Astrocyte (in vitro differentiated cells and primary cell): ENCODE results near the gene TAAR8. TPM values are rescaled to one million over a fixed set of nuclear protein-coding genes. Genes with fewer than 3 reads are reported as not detected.

ENCODE experiments used
- DNase-seq: peaks from one replicate; pipeline ENCODE4 v3.0.0-alpha.2; 2010; ENCODE audit warnings: low read depth
- FAIRE-seq: peaks from 2 replicates; lab custom pipeline; 2011; peaks lifted over from hg19 to GRCh38; lab: Jason Lieb, UNC
- H2AFZ ChIP-seq: 2 replicates; pipeline ENCODE4 v1.6.0; 2012; ENCODE audit warnings: low read depth, low read length, inconsistent platforms
- H3K27ac ChIP-seq: 2 replicates; pipeline ENCODE4 v1.5.1; 2011; ENCODE audit warnings: low read depth, low read length, inconsistent platforms
- H3K27me3 ChIP-seq: 2 replicates; pipeline ENCODE4 v1.6.0; 2011; ENCODE audit warnings: low read length, inconsistent platforms; ENCODE audit not compliant: insufficient read depth
- H3K36me3 ChIP-seq: 2 replicates; pipeline ENCODE4 v1.5.1; 2011; ENCODE audit warnings: low read length, inconsistent platforms; ENCODE audit not compliant: insufficient read depth
- H3K4me1 ChIP-seq: 2 replicates; pipeline ENCODE4 v1.5.1; 2011; ENCODE audit warnings: low read length, inconsistent platforms; ENCODE audit not compliant: insufficient read depth
- H3K4me2 ChIP-seq: 2 replicates; pipeline ENCODE4 v1.6.0; 2012; ENCODE audit warnings: low read length, inconsistent platforms
- H3K4me3 ChIP-seq: 2 replicates; pipeline ENCODE4 v1.5.1; 2011; ENCODE audit warnings: low read depth, mild to moderate bottlenecking, low read length, inconsistent platforms; ENCODE audit not compliant: insufficient read depth
- H3K79me2 ChIP-seq: 2 replicates; pipeline ENCODE4 v1.6.0; 2012; ENCODE audit warnings: mild to moderate bottlenecking, low read length, inconsistent platforms; ENCODE audit not compliant: insufficient read depth
- H3K9ac ChIP-seq: 2 replicates; pipeline ENCODE4 v1.6.0; 2012; ENCODE audit warnings: mild to moderate bottlenecking, low read length, inconsistent platforms
- H3K9me3 ChIP-seq: 2 replicates; pipeline ENCODE4 v1.5.1; 2012; ENCODE audit warnings: low read depth, mild to moderate bottlenecking, low read length, inconsistent platforms; ENCODE audit not compliant: insufficient read depth
- H4K20me1 ChIP-seq: 2 replicates; pipeline ENCODE4 v1.6.0; 2012; ENCODE audit warnings: low read length, inconsistent platforms; ENCODE audit not compliant: insufficient read depth
- H3K27ac Mint-ChIP-seq: one replicate; pipeline ENCODE4 v1.8.0; 2021; ENCODE audit warnings: mild to moderate bottlenecking, mixed read lengths; ENCODE audit not compliant: unreplicated experiment
- H3K27me3 Mint-ChIP-seq: one replicate; pipeline ENCODE4 v1.8.0; 2021; ENCODE audit warnings: low read depth, mixed read lengths; ENCODE audit not compliant: unreplicated experiment
- H3K36me3 Mint-ChIP-seq: one replicate; pipeline ENCODE4 v1.8.0; 2021; ENCODE audit warnings: low read depth, mixed read lengths; ENCODE audit not compliant: unreplicated experiment
- H3K4me1 Mint-ChIP-seq: one replicate; pipeline ENCODE4 v1.8.0; 2021; ENCODE audit warnings: low read depth, mixed read lengths; ENCODE audit not compliant: unreplicated experiment
- H3K4me3 Mint-ChIP-seq: one replicate; pipeline ENCODE4 v1.8.0; 2021; ENCODE audit warnings: mild to moderate bottlenecking, moderate library complexity, mixed read lengths; ENCODE audit not compliant: unreplicated experiment
- H3K9me3 Mint-ChIP-seq: one replicate; pipeline ENCODE4 v1.8.0; 2021; ENCODE audit warnings: mild to moderate bottlenecking, mixed read lengths; ENCODE audit not compliant: unreplicated experiment
- EZH2 ChIP-seq: IDR thresholded peaks from 2 replicates; pipeline ENCODE4 v1.6.1; 2012; ENCODE audit warnings: mild to moderate bottlenecking, low read length, inconsistent platforms; ENCODE audit not compliant: insufficient read depth
- total RNA-seq: library from RNA; stranded (reverse); gene quantifications from 2 replicates; pipeline ENCODE4 v1.2.1, GENCODE V29; 2021
- TF ChIP-seq, protein P1 (sequence below): IDR thresholded peaks from 2 replicates; pipeline ENCODE4 v1.5.1; 2011; ENCODE audit warnings: low read depth, mild to moderate bottlenecking, inconsistent platforms, low read length, moderate library complexity; ENCODE audit not compliant: insufficient read depth

TAAR8 gene
- total RNA-seq, 1 donor from 2014 or later = not detected

GRCh38 chr6:132567566-132567965 lies 15.1 kb downstream of the TAAR8 start:
- Histone ChIP-seq H4K20me1 (no peaks in the 10 kb centered on the region), H3K4me1 (no peaks in the 10 kb centered on the region), H3K27me3 (peaks cover 3% of the 10 kb centered on the region), H3K9me3 (no peaks in the 10 kb centered on the region), H3K79me2 (no peaks in the 10 kb centered on the region), H3K4me2 (no peak overlapping the region), H3K9ac (no peak overlapping the region), H3K4me3 (no peak overlapping the region), H2AFZ (no peak overlapping the region), H3K27ac (no peak overlapping the region), H3K36me3 (no peaks in the 10 kb centered on the region)
- DNase-seq (no peak), FAIRE-seq (no peak)
- Mint-ChIP-seq H3K4me3 (no peak overlapping the region), H3K27me3 (peaks cover 3% of the 10 kb centered on the region), H3K4me1 (no peaks in the 10 kb centered on the region), H3K9me3 (no peaks in the 10 kb centered on the region), H3K27ac (no peak overlapping the region), H3K36me3 (no peaks in the 10 kb centered on the region)
- TF ChIP-seq, protein P1, sequence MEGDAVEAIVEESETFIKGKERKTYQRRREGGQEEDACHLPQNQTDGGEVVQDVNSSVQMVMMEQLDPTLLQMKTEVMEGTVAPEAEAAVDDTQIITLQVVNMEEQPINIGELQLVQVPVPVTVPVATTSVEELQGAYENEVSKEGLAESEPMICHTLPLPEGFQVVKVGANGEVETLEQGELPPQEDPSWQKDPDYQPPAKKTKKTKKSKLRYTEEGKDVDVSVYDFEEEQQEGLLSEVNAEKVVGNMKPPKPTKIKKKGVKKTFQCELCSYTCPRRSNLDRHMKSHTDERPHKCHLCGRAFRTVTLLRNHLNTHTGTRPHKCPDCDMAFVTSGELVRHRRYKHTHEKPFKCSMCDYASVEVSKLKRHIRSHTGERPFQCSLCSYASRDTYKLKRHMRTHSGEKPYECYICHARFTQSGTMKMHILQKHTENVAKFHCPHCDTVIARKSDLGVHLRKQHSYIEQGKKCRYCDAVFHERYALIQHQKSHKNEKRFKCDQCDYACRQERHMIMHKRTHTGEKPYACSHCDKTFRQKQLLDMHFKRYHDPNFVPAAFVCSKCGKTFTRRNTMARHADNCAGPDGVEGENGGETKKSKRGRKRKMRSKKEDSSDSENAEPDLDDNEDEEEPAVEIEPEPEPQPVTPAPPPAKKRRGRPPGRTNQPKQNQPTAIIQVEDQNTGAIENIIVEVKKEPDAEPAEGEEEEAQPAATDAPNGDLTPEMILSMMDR = no peak
- no peak for TF ChIP-seq EZH2

DNA sequence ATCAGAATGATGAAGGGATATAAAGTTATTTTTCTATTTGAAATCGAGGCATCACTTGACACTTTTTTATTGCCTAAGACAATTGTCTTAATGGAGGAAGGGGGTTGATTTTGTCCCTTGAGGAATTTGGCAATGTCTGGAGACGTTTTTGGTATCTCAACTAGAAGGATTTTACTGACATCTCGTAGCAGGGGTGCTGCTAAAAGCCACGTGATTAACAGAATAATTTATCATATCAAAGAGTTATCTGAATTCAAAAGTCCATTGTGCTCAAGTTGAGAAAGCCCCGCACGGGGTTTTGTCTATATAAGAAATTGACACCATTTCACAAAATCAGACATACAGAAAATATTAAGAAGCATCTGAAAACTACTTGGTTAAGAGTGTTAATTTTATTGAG lies 16.1 kb downstream of the TAAR8 start:
- no peaks in the 10 kb centered on the region for H4K20me1 ChIP-seq
- no peak for TF ChIP-seq EZH2
- TF ChIP-seq, protein P1 = no peak
- H3K4me3 ChIP-seq = no peak overlapping the region
- H3K79me2 ChIP-seq = no peaks in the 10 kb centered on the region
- Mint-ChIP-seq H3K4me1 (no peaks in the 10 kb centered on the region), H3K27ac (no peak overlapping the region), H3K27me3 (peaks cover 3% of the 10 kb centered on the region), H3K9me3 (no peaks in the 10 kb centered on the region), H3K4me3 (no peak overlapping the region), H3K36me3 (no peaks in the 10 kb centered on the region)
- no peak overlapping the region for H3K9ac ChIP-seq
- no peak overlapping the region for H2AFZ ChIP-seq
- no peaks in the 10 kb centered on the region for H3K9me3 ChIP-seq
- FAIRE-seq = no peak
- H3K27me3 ChIP-seq = peaks cover 3% of the 10 kb centered on the region
- no peaks in the 10 kb centered on the region for H3K4me1 ChIP-seq
- H3K4me2 ChIP-seq = no peak overlapping the region
- no peaks in the 10 kb centered on the region for H3K36me3 ChIP-seq
- no peak overlapping the region for H3K27ac ChIP-seq
- DNase-seq = no peak

DNA sequence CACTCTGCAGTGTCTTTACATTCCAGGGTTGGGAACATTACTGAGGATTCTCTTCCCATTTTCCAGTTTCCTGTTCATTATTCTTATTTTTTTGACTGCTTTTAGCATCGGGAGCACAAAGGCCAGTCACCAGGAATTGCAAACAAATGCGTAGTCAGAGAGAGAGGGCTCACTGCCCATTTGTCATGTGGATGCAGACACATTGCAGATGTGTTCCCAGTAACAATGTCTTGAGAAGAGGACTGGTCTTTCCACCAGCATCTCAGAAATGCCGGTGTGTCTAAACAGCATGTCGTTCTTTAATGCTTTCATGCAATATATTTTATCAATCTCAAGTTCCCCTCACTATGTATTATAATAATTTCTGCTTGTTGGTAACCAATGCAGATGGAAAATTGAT lies 16.7 kb downstream of the TAAR8 start:
- Histone ChIP-seq H4K20me1 (no peaks in the 10 kb centered on the region), H3K4me2 (no peak overlapping the region), H3K79me2 (no peaks in the 10 kb centered on the region), H3K9ac (no peak overlapping the region), H2AFZ (no peak overlapping the region), H3K9me3 (no peaks in the 10 kb centered on the region), H3K27me3 (peaks cover 6% of the 10 kb centered on the region), H3K4me1 (no peaks in the 10 kb centered on the region), H3K27ac (no peak overlapping the region), H3K4me3 (no peak overlapping the region), H3K36me3 (no peaks in the 10 kb centered on the region)
- Mint-ChIP-seq H3K36me3 (no peaks in the 10 kb centered on the region), H3K4me1 (no peaks in the 10 kb centered on the region), H3K27ac (no peak overlapping the region), H3K27me3 (peaks cover under 1% of the 10 kb centered on the region), H3K9me3 (no peaks in the 10 kb centered on the region), H3K4me3 (no peak overlapping the region)
- DNase-seq = no peak
- no peak for FAIRE-seq
- TF ChIP-seq, protein P1 = no peak
- no peak for TF ChIP-seq EZH2
